Measurements from ENCODE around the gene TRMT2A. TPM values are rescaled to one million over a fixed set of nuclear protein-coding genes. Genes with fewer than 3 reads are reported as not detected.

Gene TRMT2A
- total and polyA plus RNA-seq, 5 donors, result 23.1 to 32.0 (median 28.0) TPM

GRCh38 chr22:20156611-20157429, 39.8 kb upstream of the TRMT2A start:
- Histone ChIP-seq H3K4me1 (ENCODE audit: control insufficient read depth, insufficient read depth, low read length) (no peaks in the 10 kb centered on the region), H3K9me3 (ENCODE audit: control insufficient read depth, low read length) (no peaks in the 10 kb centered on the region), H3K4me3 (ENCODE audit: low read length) (no peak overlapping the region), H3K27me3 (ENCODE audit: control insufficient read depth, insufficient read depth) (no peaks in the 10 kb centered on the region), H3K27ac (ENCODE audit: low read length) (no peak overlapping the region)
- DNase-seq (peak; percentile 78 to 95 (median 92)), ATAC-seq (peak; percentile 63 to 68)
- intact Hi-C loops (cut with DNase I), result loop anchor here (1.0 to 5.0 kb wide), 6 partner anchors 110 to 130 kb away; partner anchors contain the start of gene RTN4R (in 2 of the 4)
- 48% methylated on average over 17 of the region's 17 CpGs for WGBS

GRCh38 chr22:20156042-20156389, 39.0 kb upstream of the TRMT2A start:
- H3K27ac ChIP-seq (ENCODE audit: low read length), result no peak overlapping the region
- intact Hi-C loops (cut with DNase I), result loop anchor here in 3 of 4 donors (2.0 to 5.0 kb wide), 5 partner anchors 111 to 131 kb away; partner anchors contain the start of gene RTN4R (in 1 of the 3)
- WGBS, result 60% methylated on average over 7 of the region's 7 CpGs
- no peak for DNase-seq
- no peaks in the 10 kb centered on the region for H3K27me3 ChIP-seq (ENCODE audit: control insufficient read depth, insufficient read depth)
- no peaks in the 10 kb centered on the region for H3K9me3 ChIP-seq (ENCODE audit: control insufficient read depth, low read length)
- no peaks in the 10 kb centered on the region for H3K4me1 ChIP-seq (ENCODE audit: control insufficient read depth, insufficient read depth, low read length)
- H3K4me3 ChIP-seq (ENCODE audit: low read length), result no peak overlapping the region
- ATAC-seq, result no peak

DNA sequence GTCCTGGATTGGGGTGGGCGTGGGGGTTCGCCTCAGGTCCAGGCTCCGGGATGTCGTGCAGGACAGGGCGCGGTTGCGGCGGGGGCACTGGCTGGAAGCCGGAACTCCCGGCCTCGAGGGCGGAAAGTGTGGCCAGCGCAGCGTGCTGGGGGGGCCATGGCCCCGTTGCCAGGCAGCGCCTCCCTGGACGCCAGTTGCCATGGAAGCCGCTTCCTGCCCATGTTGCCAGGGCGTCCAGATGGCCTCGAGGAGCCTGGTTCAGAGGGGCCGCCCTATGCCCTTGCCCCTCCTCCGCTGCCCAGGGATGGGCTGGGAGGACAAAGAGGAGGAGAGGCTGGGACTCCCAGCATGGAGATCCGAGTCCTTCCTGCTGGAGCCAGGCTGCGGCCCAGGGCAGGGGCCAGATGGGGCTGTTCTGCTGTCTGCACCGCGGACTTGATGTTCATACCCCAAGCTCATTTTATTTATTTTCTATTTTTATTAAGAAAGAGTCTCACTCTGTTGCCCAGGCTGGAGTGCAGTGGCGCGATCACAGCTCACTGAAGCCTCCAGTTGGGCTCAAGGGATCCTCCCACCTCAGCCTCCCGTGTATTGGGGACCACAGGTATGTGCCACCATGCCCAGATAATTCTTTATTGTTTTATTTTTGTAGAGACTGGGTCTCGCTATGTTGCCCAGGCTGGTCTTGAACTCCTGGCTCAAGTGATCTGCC, 38.5 kb upstream of the TRMT2A start:
- Histone ChIP-seq H3K27ac (ENCODE audit: low read length) (no peak overlapping the region), H3K4me3 (ENCODE audit: low read length) (no peak overlapping the region), H3K4me1 (ENCODE audit: control insufficient read depth, insufficient read depth, low read length) (no peaks in the 10 kb centered on the region), H3K9me3 (ENCODE audit: control insufficient read depth, low read length) (no peaks in the 10 kb centered on the region), H3K27me3 (ENCODE audit: control insufficient read depth, insufficient read depth) (no peaks in the 10 kb centered on the region)
- WGBS, result 52% methylated on average over 30 of the region's 30 CpGs
- peak; percentile 74 to 88 (median 83) for DNase-seq
- ATAC-seq, result peak; percentile 58 to 72
- intact Hi-C loops (cut with DNase I), result loop anchor here in 3 of 4 donors (2.0 to 5.0 kb wide), 5 partner anchors 112 to 132 kb away; partner anchors contain the start of gene RTN4R (in 1 of the 3)

- H3K27me3 ChIP-seq (ENCODE audit: control insufficient read depth, insufficient read depth), result no peaks in the 10 kb centered on the region
- ATAC-seq (peak in 1 of 2 donors; percentile 5), DNase-seq (no peak)
- no peaks in the 10 kb centered on the region for H3K4me1 ChIP-seq (ENCODE audit: control insufficient read depth, insufficient read depth, low read length)
- H3K27ac ChIP-seq (ENCODE audit: low read length), result no peak overlapping the region
- H3K9me3 ChIP-seq (ENCODE audit: control insufficient read depth, low read length), result no peaks in the 10 kb centered on the region
- 53% methylated on average over 14 of the region's 14 CpGs for WGBS
- intact Hi-C loops (cut with DNase I), result loop anchor here in 3 of 4 donors (5.0 kb wide), 4 partner anchors 113 to 133 kb away; partner anchors contain the start of gene RTN4R (in 1 of the 3)
- H3K4me3 ChIP-seq (ENCODE audit: low read length), result no peak overlapping the region
Observed at GRCh38 chr22:20154602-20155187, 37.7 kb upstream of the TRMT2A start.

DNA sequence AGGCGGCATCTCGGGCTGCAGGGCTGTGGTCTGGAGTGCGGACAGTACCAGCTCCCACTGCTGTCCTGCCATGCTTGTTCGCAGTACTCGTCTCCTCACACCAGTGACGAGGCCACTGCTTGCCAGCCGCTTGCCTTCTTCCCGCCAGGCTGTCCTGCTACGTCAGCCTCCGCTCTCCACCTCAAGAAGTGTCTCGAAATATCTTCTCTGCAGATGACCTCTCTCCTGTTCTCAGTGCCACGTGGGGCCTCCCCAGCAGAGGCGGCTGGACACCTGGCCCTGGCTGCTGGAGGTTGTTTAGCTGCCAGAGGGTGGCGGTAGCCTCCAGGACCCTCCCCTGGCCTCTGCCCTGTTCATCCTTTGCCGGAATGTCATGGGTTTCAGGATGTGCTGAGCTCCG, 36.9 kb upstream of the TRMT2A start:
- H3K4me1 ChIP-seq (ENCODE audit: control insufficient read depth, insufficient read depth, low read length), result no peaks in the 10 kb centered on the region
- H3K27ac ChIP-seq (ENCODE audit: low read length), result no peak overlapping the region
- 57% methylated on average over 16 of the region's 16 CpGs for WGBS
- no peak overlapping the region for H3K4me3 ChIP-seq (ENCODE audit: low read length)
- no peak for DNase-seq
- H3K9me3 ChIP-seq (ENCODE audit: control insufficient read depth, low read length), result no peaks in the 10 kb centered on the region
- H3K27me3 ChIP-seq (ENCODE audit: control insufficient read depth, insufficient read depth), result no peaks in the 10 kb centered on the region
- intact Hi-C loops (cut with DNase I), result no loop called here
- ATAC-seq, result no peak

DNA sequence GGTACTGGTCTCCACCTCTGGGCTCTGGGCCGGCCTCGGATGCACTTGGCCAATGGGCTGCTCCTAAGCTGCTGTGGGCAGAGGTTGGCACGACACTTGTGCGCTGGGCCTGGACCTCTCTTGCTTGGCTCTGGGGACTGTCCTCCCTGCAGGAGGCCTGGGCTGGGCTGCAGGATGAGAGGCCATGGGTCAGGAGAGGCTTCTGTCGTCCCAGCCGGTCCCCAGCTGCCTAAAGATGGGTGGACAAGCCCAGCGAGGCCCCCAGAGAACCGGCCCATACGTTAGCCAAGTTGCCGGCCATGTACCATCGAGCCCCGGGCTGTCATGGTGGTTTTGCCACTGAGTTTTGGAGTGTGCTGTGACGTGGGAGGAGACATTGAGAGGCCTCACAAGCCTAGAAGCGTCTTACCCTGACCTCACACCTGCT, 35.5 kb upstream of the TRMT2A start:
- Histone ChIP-seq H3K4me1 (ENCODE audit: control insufficient read depth, insufficient read depth, low read length) (no peaks in the 10 kb centered on the region), H3K4me3 (ENCODE audit: low read length) (no peak overlapping the region), H3K27me3 (ENCODE audit: control insufficient read depth, insufficient read depth) (no peaks in the 10 kb centered on the region), H3K27ac (ENCODE audit: low read length) (no peak overlapping the region), H3K9me3 (ENCODE audit: control insufficient read depth, low read length) (no peaks in the 10 kb centered on the region)
- ATAC-seq (no peak), DNase-seq (no peak)
- WGBS, result 78% methylated on average over 14 of the region's 14 CpGs
- intact Hi-C loops (cut with DNase I), result no loop called here

DNA sequence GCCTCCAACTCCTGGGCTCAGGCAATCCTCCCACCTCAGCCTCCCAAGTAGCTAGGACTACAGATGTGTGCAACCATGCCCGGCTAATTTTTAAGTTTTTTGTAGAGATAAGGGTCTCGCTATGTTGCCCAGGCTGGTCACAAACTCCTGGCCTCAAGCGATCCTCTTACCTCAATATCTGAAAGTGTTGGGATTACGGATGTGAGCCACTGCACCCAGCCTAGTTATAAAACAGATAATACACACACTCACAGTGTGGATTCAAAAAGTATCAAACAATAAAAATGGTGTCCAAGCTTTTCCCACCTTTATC, 34.2 kb upstream of the TRMT2A start:
- ATAC-seq, result no peak
- Histone ChIP-seq H3K4me1 (ENCODE audit: control insufficient read depth, insufficient read depth, low read length) (no peaks in the 10 kb centered on the region), H3K27me3 (ENCODE audit: control insufficient read depth, insufficient read depth) (no peaks in the 10 kb centered on the region), H3K27ac (ENCODE audit: low read length) (no peak overlapping the region), H3K9me3 (ENCODE audit: control insufficient read depth, low read length) (no peaks in the 10 kb centered on the region), H3K4me3 (ENCODE audit: low read length) (no peak overlapping the region)
- intact Hi-C loops (cut with DNase I), result no loop called here
- DNase-seq, result no peak
- 84% methylated on average over 4 of the region's 4 CpGs for WGBS

- Histone ChIP-seq H3K9me3 (ENCODE audit: control insufficient read depth, low read length) (no peaks in the 10 kb centered on the region), H3K4me3 (ENCODE audit: low read length) (no peak within 1 kb of the TSS), H3K27me3 (ENCODE audit: control insufficient read depth, insufficient read depth) (no peaks in the 10 kb centered on the region), H3K4me1 (ENCODE audit: control insufficient read depth, insufficient read depth, low read length) (no peaks in the 10 kb centered on the region), H3K27ac (ENCODE audit: low read length) (no peak within 1 kb of the TSS)
- DNase-seq, result no peak
- intact Hi-C loops (cut with DNase I), result no loop called here
- no peak for ATAC-seq
- 75% methylated on average over 14 of the region's 14 CpGs for WGBS
Observed at GRCh38 chr22:20150381-20151275, 33.6 kb upstream of the TRMT2A start, which contains the start of gene CCDC188. Gene CCDC188, minus strand, starts transcription at chr22:20151055. Its CDS starts 69 bp downstream, at chr22:20150986.

- Histone ChIP-seq H3K4me1 (ENCODE audit: control insufficient read depth, insufficient read depth, low read length) (no peaks in the 10 kb centered on the region), H3K4me3 (ENCODE audit: low read length) (no peak overlapping the region), H3K27me3 (ENCODE audit: control insufficient read depth, insufficient read depth) (no peaks in the 10 kb centered on the region), H3K9me3 (ENCODE audit: control insufficient read depth, low read length) (no peaks in the 10 kb centered on the region), H3K27ac (ENCODE audit: low read length) (no peak overlapping the region)
- ATAC-seq, result peak in 1 of 2 donors; percentile 7
- WGBS, result 72% methylated on average over 32 of the region's 32 CpGs
- DNase-seq, result no peak
- intact Hi-C loops (cut with DNase I), result no loop called here
Observed at GRCh38 chr22:20149257-20150250, 32.5 kb upstream of the TRMT2A start.

Data from right cardiac atrium (tissue), 5 donors.